Measurements from ENCODE around the gene LHX6.

LHX6 gene

DNA sequence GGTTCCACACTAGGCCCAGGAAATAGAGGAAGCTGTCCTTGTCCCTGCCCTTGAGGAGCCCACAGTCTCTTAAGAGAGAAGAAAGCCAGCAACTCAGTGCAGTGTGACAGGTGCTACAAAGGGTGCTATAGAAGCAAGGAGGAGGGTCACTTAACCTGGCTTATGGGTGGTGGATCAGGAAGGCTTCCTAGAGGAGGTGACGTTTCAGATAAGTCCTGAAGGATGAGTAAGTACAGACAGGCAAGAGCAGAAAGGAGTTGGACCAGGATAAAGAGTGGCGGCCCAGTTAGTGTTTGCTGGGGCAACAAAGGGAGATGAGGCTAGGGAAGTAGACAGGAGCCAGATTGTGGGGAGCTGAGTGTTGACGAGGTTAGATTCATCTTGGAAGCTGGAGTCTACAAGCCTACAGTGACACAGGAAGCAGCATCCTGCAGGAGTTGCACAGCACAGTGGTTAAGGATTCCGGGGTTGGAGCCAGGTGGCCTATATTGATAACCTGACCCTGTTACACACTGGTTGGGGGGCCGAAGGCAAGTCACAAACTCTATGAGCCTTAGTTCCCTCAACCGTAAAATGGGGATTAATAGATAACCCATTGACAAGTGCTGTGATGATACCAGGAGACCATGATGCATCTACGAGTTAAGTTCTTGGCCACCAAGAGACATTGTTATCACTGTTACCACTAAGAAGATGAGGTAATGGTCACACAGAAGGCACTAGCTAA is 5.4 kb upstream of the LHX6 start:
- DNase-seq = no peak

DNA sequence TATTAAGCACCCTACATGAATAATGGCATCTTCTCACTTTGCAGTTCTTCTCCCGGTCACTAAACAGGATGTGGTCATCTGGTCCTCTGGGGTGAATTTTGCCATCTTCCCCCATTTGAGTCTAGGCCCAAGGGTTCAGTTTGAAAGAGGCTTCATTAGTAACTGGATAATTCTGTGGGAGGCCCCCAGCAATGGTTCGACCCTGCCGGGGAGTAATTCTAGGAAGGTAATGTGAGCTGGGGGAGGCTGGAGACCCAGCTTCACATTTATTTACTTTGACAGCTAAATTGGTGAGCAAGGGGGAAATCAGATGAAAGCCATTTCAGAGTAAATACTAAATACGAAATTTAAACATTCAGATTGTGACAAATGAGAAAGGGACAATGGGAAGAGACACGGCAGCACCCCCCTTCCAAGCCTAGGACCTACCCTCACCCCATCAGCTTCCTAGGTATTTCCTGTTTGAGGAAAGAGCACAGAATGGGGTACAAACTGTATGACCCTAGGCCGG is 4.1 kb upstream of the LHX6 start:
- no peak for DNase-seq

DNA sequence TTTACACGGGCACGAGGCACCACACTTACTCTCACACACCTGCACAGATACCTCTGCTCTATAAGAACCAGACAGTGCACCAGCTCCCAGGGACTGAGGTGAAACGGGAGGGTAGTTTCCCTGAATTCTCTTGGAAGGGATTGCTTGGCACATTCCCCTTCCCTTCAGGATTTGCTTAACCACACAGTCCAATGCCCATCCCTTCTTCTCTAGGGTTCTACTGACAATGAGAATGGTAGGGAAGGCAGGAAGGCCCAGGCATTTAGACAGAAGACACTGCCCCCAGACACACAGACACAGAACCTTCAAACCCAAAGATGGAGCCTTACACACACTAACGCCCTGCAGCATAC is 704 bp upstream of the LHX6 start:
- no peak for DNase-seq

DNA sequence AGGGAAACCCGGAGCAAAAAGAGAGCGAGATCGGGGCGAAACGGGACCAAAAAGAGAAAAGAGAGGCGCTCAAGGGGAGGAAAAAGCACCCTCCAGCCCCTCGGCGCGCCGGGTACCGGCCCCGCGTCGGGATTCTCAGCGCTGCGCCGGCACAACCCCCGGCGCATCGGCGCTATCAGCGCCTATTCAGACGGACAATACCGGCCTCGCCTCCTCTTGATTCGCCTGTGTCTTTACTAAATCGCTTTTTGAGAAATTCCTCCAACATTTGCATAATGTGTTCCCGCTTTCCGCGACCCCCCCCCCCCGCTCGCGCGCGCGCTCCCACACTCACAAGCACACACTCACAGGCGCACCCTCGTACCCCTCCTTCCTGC is 578 bp downstream of the LHX6 start:
- no peak for DNase-seq

DNA sequence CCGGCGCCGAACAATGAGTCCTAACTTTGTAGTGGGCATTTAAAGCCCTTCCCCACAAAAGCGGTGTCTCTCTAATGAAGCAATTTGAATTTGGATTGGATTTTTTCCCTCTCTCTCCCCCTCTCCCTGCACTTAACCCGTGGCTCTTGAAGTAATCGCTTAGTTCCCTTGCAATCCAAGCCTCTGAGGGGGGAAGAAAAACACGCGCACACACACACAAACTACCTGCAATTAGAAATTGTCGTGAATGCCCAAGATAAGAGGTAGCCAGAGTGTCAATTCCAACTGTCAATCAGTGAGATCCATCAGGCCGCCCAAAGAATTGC is 1.2 kb downstream of the LHX6 start:
- DNase-seq = no peak

DNA sequence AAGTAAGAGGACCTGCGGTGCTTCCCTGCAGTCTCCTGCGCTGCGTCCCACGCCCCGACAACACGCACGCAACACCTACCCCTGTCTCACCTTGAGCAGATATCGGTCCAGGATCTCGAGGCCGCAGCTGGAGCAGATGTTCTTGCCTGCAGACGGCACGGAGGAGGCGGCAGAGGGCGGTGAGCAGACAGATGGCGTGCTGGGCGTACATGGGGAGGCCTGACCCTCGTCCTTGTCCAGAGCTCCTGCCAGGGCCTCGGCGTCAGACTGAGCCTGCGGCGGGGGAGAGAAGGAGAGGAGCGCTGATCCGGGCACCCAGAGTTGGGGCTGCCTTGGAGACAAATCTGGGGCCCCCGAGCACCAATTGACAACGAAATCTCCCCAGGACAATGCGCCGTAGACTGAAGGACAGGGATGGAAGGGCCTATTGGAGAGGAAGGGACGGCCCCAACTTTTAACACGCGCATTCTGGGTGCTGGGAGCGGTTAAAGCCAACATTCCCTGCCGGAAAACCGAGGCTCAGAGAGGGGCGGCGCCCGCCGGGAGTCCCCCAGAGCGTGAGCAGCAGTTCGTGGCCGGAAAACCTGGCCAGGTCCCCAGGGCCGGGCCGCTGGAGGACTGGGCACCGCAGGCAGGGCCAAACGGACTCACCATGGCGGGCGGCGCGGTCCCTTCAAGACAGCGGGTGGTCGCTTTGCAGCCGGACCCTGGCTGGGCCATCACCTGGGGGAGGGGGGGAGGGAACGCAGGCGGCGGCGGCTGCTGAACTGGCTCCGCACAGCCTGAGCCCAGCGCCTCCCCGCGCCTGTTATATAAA is 1.8 kb downstream of the LHX6 start:
- no peak for DNase-seq

DNA sequence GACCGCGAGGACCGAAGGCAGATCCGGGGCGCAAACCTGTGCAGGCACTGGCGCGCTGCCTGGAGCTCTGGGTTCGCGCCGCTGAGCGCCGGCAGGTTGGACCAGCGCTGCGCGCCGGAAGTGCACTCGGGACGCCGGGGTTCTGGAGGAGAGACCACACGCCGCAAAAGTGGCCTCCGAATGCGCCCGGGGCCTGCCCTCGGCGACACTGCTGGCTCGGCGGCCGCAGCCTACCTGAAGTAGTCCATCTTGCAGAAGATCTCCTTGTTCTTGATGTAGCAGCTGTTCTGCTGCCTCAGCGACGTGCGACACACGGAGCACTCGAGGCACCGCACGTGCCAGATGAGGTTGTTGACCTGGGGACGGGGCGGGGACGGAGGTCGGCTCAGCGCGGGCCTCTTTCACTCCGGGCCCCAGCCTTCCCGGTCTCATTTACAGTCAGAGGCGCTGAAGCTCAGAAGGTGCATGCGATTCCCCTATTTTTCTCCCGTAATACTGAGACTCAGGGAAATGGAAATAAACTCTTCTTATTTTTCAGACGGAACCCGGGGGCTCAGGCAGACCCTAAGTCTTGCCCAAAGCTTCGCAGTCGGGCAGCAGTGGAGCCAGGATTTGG is 2.5 kb downstream of the LHX6 start:
- DNase-seq = no peak

DNA sequence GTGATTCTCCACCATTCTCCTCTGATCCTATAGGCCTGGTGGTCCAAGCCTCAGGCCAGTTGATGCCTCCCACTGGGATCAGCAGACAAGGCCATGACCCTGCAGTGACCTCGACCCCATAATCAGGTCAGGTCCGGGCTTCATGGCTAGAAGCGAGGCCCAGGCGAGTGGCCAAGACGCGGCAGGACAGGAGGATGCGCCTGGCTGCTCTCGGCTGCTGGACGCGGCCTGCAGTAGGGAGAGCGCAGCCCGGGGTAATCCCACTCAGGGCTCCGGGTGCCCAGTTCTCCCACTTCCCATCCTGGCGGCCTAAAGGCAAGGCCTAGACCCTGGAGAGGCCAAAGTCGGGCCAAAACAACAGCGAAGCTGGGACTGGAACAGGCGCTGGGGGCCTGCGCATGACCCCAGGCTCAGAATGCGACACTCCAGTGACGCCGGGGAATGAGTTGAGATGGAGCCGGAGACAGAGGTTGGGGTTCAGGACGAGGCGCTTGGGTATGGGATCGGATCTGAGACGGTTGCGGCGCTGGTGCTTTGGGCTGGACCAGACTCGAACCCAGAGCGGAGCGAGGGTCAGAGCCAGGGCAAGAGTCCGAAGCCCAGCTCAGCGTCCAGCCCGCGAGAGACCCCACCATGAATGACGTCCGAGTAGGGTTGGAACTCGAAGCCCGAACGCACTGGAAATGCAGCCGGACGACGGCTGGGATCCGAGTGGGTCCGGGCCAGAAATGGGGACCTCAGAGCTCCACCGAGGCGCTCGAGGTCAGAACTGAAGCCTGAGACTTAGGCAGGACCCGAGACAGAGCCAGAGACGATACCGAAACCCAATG is 3.2 kb downstream of the LHX6 start:
- DNase-seq = no peak

DNA sequence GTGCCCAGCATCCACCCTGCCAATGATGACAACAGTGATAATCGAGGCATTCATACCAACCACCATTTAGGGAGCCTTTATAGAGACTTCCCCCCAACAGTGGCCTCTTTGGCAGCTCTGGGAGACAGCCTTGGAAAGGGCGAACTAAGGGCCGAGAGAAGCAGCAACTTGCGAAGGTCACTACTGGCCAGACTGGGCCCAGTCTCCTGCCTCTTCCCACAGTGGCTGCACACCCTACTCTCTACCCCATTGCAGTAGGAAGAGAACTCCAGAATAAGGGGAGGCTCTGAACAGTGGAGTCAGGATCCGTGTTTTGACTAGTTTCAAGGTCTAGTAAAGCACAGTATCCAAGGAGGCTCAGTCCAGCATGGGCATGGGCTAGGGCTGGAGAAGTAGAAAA is 5.3 kb downstream of the LHX6 start:
- DNase-seq = no peak

DNA sequence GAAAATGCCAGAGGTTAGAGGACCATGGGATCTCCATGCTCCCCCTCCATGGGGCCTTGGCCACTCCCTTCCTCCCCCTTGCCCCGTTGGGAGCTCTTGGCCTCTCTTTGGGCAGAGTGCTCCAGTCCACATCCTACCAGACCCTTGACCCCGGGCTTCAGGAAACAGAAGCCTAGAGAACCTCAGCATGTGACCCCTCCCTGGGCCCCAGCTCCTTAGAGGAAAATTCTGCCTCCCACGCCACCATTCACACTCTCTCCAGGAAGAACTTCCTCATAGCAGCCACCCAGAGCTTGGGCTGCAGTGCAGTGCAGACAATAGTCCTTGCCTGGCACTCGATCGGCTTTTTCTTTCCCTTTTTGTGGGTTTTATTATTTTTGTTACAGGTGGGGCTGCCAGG is 6.0 kb downstream of the LHX6 start:
- DNase-seq = no peak

DNA sequence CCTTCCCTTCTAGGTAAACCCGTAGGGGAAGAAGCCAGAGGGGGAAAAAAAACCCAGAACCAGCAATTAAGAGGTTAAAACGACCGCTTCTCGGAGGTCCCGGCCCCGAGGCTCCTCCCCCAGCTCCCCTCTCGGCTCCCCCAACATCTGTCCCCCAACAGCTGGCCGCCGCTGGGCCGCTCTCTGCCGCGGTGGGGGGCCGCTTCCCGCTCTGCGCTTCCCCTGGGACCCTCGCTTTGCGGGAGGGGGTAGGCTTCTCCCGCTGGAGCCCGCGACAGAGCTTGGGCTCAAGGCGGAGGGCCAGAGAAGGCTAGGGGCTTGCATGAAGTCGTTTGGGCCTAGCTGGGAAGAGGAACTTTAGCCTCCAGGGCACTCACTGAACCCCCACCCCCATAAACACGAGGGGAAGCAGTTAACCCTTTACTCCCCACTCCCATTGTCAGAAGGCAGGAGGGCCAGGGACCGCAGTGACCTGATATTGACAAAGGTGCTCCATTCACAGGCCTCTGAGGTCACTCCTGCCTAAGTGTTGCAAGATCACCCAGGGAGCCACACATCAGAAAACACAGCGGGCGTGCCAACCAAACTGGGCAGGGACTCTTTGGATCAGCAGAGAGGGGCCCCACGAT is 7.5 kb downstream of the LHX6 start:
- no peak for DNase-seq

DNA sequence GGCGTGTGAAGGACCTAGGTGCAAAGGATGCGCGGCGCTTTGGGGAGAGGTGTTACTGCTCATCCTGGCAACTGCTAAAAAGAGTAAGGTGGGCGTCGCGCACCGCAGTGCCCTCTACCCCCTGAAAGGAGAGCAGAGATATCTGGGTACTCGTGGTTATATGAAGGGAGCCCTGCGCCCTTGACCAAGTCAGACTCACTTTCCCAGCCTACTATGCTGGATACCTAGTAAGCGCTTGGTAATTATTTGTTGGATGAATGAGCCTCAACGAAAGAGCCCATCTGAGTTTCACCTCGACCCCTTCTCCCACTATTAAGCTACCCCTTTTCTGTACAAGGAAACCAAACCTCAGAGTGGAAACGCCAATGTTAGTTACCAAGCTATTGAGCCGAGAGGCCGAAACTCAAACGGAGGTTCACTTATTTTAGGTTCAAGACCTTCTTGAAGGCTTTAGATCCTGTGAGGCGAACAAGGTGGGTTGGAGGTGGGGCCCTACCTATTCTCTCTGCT is 8.0 kb downstream of the LHX6 start:
- DNase-seq = no peak

DNA sequence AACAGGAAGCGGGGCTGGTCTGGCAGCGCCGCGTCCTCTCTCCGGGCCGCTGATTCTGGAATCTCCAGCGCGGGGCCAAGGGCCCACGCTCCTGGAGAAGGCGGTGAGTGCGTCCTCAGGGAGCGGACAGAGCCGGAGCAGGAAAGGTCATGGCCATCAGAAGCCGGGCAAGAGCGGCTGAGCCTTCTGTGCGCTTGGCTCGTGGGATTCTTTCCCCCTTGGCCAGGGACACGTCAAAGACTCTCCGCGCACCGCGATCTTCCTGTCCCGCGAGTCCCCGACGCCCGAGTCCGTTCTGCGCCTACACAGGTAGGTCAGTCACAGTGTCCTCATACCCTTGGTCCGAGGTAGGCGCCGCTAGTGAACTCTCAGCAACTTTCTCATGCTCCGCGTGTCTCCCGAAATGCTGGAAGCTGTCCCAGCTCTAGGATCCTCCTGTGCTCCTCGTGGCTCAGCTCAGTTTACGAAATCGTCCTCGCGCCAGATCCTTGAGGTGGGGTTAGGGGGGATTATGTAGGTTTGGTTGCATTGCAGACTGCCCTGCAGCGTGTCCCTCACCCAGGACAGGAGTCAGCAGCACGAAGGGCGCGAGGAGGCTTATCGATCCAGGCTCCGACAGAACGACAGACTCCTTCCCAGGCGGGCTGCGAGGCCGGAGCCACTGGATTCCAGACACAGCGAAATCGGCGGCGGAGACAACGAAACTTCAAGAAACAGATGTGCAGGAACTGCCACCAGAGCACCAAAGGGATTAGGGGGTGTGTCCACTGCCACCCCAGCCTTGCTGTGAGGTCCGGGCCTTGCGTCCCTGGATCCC is 8.7 kb downstream of the LHX6 start:
- DNase-seq = no peak

DNA sequence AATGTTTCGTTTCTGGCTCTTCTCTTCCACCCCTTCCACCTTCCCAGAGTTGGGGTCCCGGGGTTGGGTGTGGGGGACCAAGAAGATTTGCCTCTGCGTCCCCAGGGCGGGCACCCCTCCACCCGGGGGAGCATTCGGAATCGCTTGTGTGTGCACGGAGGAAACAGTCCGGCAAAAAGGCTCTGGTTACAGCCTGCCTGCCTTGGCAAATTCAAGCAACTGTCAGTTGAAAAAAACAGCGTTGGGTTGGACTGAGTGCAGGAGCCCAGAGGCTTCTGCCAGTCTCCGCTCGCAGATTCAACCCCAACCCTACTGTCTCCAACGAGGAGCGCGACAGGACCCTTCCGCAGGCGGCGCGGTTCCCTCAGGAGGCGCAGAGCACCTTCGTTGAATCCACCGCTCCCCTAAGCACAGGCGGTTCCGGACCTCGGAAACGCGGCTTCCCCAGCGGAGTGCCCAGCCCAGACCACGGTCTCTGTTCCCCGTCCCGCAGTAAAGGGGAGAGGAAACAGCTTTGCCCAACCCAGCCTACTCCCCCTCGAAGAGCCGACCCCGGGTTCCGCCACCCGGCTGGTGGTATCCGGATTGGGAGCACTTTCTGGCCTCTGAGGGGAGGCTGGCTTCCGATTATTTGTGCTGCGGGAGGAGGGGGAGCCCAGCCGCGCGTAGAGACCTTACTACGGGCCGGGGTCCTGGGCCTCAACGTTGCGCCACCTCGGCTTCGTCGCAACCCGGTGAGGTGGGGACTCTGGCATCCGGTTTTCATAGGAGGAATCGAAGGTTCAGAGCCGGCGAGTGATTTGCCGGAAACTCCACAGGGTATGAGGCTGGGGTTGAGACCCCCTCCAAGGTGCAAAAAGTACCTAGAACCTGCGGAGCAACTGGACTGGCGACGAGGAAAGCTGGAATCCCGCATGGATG is 9.6 kb downstream of the LHX6 start:
- DNase-seq = no peak

DNA sequence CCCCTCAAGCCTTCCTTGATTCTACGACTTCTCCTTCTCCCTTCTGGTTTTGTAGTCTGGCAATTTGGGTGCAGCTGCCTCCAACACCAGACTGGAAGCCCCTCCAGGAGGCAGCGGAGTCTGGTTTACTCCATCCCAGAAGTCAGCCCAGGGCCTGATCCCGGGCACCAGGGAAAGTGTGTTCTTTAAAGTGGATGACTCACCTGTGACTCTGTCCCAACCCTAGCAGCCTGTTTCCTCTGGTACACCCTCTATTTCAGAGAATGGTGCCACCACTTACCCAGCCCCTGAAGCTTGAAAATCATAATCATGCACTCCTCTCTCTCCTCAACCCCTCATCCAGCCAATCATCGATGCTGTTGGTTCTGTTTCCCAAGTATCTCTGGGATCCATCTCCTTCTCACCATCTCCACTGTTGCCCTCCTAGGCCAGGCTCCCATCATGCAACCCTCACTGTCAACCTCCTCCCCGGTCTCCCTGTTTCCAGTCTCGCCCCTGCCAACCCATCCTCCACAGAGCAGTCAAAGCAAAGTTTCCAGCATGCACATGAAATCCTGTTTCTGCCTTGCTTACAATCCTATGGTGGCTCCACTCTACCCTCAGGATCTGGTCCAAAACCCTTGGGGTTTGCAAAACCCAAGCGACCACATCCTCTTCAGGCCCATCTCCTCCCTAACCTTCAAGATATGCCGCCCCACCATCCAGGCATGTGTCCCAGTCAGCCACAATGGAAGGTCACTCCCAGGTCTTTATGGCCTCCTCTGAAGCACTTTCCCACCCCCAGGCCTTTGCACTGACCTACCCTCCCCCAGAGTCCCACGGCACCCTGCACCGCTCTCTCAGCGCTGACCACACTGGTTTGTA is 10.5 kb downstream of the LHX6 start:
- DNase-seq = no peak

DNA sequence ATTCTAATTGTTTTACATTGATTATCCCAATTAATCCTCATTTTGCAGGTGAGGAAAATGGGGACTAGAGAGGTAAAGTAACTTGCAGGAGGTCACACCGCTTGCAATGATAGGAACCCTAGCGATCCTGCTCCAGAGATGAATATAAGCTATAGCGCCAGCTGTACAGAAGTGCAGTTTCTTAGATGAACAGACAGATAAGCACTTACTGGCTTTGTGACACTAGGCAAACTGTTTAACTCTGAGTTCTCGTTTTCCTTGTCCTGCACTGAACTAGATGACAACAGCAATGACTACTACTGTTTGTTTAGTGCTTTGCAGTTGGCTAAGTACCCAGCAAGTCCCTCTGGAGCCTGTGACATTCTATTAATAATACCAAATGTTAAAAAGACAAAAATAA is 11.1 kb downstream of the LHX6 start:
- no peak for DNase-seq

DNA sequence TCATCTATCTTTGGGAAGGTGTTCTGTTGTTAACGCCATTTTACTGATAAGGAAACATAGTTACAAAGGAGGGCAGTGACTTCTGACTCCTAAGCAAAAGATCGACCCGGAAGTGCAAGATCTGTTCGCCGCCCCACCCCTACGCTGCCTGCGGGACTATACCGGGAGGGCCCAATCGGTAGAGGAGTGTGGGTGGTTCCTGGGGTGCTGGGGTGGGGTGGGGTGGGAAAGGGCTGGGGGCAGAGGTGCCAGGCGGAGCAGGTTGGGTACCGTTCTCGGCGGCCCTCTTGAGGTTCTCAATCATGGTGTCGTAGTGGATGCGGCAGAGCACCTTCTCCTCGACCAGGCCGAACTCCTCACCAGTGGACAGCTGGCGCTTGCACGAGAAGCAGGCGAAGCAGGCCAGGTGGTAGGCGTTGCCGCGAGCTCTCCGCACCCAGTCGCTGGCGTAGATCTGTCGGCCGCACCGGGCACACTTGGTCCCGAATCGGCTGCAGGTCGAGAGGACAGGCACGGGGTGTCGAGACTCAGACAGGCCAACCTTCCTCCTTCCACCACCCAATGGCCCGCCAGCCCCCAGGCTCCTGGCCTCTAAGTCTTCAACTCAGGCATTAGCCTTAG is 11.8 kb downstream of the LHX6 start:
- no peak for DNase-seq

DNA sequence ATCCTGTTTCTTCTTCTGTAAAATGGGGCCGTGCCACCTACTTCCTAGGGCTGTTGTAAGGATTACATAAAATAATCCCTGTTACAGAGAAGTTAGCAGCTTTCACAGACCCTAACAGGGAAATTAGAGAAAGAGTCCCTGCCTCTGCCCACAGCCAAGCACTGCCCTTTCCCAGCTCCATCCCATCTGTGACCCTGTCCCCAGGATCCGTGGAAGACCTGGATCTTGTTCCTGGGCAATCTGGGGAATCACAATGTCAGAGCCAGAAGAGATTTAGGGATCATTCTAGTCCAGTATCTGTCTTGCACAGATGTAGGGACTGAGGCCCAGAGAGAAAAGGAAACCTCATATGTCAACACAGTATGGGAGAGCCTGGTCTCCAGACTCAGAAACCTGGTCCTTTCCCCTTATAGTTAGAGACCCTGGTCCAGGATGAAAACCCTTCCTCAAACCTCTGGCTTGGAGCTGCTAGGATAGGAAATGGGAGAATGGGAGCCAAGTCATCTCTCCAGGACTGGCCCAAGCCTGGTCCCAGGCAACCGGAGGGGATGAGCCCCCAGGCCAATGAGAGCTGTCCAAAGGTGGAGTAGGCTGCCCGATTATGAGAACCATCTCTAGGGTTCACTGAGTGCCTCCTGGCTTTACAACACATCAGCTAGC is 12.5 kb downstream of the LHX6 start:
- no peak for DNase-seq

DNA sequence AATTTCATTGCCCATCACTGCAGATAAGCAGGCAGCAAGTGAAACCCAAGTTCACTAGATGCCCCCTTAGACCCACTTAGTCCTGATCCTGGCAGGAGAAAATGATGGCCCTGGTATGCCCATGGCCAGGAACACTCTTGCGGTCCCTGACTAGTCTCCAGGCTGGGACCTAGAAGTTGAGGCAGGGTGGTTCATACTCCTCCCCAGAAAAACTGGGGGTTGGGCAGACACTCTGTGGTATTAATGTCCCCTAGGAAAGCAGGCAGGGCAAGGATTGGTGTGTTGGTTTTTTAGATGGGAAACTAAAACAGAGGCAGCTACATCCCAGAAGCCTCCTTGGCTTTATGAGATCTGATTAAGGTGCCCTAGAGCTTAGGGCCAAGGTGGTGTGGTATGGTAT is 13.1 kb downstream of the LHX6 start:
- no peak for DNase-seq
